Transverse colon (tissue), 4 donors: ENCODE measurements around the gene LRP5. TPM values are rescaled to one million over a fixed set of nuclear protein-coding genes. Genes with fewer than 3 reads are reported as not detected.

ENCODE experiments used
- DNase-seq: peaks from one replicate; pipeline ENCODE4 v3.0.0-alpha.2; 2019
- H3K27ac ChIP-seq, 4 donors: fragments of 200-600 bp; sonication (generic); 2 replicates each; pipeline ENCODE4 v1.5.1; 2016 to 2018; ENCODE audit warnings: inconsistent platforms in 4 of 4
- H3K27me3 ChIP-seq: fragments of 200-600 bp; sonication (generic); 2 replicates; pipeline ENCODE4 v1.5.1; 2017; ENCODE audit warnings: inconsistent platforms
- H3K36me3 ChIP-seq, 4 donors: fragments of 200-600 bp; sonication (generic); 2 replicates each; pipeline ENCODE4 v1.5.1; 2017 to 2019; ENCODE audit warnings: inconsistent platforms in 4 of 4
- H3K4me1 ChIP-seq, 4 donors: fragments of 200-600 bp; sonication (generic); 2 replicates each; pipeline ENCODE4 v1.5.1; 2017 to 2020; ENCODE audit warnings: inconsistent platforms in 4 of 4
- H3K4me3 ChIP-seq, 4 donors: fragments of 200-600 bp; sonication (generic); 1 replicate in 1 of 4; 2 replicates in 3 of 4; pipeline versions ENCODE4 v1.5.1 to v1.6.1; 2017 to 2019; ENCODE audit warnings: inconsistent platforms in 4 of 4
- H3K9me3 ChIP-seq, 2 donors: fragments of 200-600 bp; sonication (generic); 2 replicates each; pipeline ENCODE4 v1.5.1; 2017 to 2019; ENCODE audit warnings: inconsistent platforms in 2 of 2
- CTCF ChIP-seq, 5 experiments: fragments of 200-600 bp in 3 of 5; fragments of 450-650 bp in 2 of 5; sonication (generic) in 3 of 5; IDR thresholded peaks; 1 replicate in 2 of 5; 2 replicates in 3 of 5; pipeline ENCODE4 v1.5.1; 2016 to 2017; ENCODE audit warnings: antibody characterized with exemption in 5 of 5, inconsistent platforms in 3 of 5, mild to moderate bottlenecking in 2 of 5, moderate library complexity in 1 of 5
- EP300 ChIP-seq: sonication (generic); formaldehyde crosslinking; IDR thresholded peaks from one replicate; pipeline ENCODE4 v1.6.1; 2017; ENCODE audit warnings: antibody characterized with exemption, low read depth
- POLR2A ChIP-seq: fragments of 450-650 bp; IDR thresholded peaks from one replicate; pipeline ENCODE4 v1.6.1; 2016; ENCODE audit warnings: antibody characterized with exemption, mild to moderate bottlenecking, moderate library complexity
- POLR2AphosphoS5 ChIP-seq, 3 donors: sonication (generic); formaldehyde crosslinking; IDR thresholded peaks; one replicate each; pipeline ENCODE4 v1.6.1; 2016; ENCODE audit warnings: antibody characterized with exemption in 3 of 3
- WGBS, 2 donors: methylation state at CpG; one replicate each; pipeline ENCODE4 v1.1.5; 2018; ENCODE audit warnings: low coverage in 1 of 2; 5-methylcytosine and 5-hydroxymethylcytosine counted together
- in situ Hi-C, 4 donors: fragments of 200-750 bp; cut with MboI; loops; one replicate each; pipeline versions ENCODE4 v1.15.0 to v1.15.1; 2017; ENCODE audit warnings: low sequenced_read_pairs in 3 of 4, low pct_ligation_motif_present in 1 of 4, low pct_unique_long_range_greater_than_20kb in 1 of 4
- intact Hi-C: fragments of 100-400 bp; cut with DNase I; formaldehyde crosslinking; loops from one replicate; pipeline ENCODE4 v1.15.1; 2023; ENCODE audit warnings: low total_unique reads
- total RNA-seq, 4 donors: library from RNA; depleted of rRNA; stranded (reverse); fragments of >200 nt; gene quantifications; one replicate each; pipeline ENCODE4 v1.1.0, GENCODE V29; 2016

LRP5 gene
- total RNA-seq, 4 donors from 2014 or later: 72.6 to 138 (median 82.3) TPM

GRCh38 chr11:68351450-68352275 is 39.3 kb downstream of the LRP5 start:
- no peaks in the 10 kb centered on the region for H3K27me3 ChIP-seq
- no peak overlapping the region for H3K4me3 ChIP-seq
- peak overlapping the region; percentile 72 to 89 (median 86) for H3K27ac ChIP-seq
- peak in 1 of 5 experiments; percentile 11 for TF ChIP-seq CTCF (IDR thresholded peaks at IDR 0.05)
- TF ChIP-seq POLR2AphosphoS5 (IDR thresholded peaks at IDR 0.05): no peak
- WGBS, 2 donors: 64 to 88% methylated on average over 13 to 32 of the region's 32 CpGs
- no peaks in the 10 kb centered on the region for H3K36me3 ChIP-seq
- no peaks in the 10 kb centered on the region for H3K9me3 ChIP-seq
- intact Hi-C loops (no loop called here), in situ Hi-C loops (no loop called here)
- peaks cover 19 to 31% (median 25%) of the 10 kb centered on the region in 4 donors for H3K4me1 ChIP-seq
- no peak for DNase-seq

- in situ Hi-C loops: no loop called here
- Histone ChIP-seq H3K27ac (peak overlapping the region; percentile 72 to 89 (median 86)), H3K27me3 (no peaks in the 10 kb centered on the region), H3K36me3 (no peaks in the 10 kb centered on the region), H3K4me3 (no peak overlapping the region), H3K4me1 (peaks cover 19 to 27% (median 21%) of the 10 kb centered on the region in 4 donors), H3K9me3 (no peaks in the 10 kb centered on the region)
- DNase-seq: no peak
- TF ChIP-seq CTCF (IDR thresholded peaks at IDR 0.05): no peak
- no peak for TF ChIP-seq POLR2A
- no peak for TF ChIP-seq EP300
- no peak for TF ChIP-seq POLR2AphosphoS5 (IDR thresholded peaks at IDR 0.05)
- 79 to 86% methylated on average over 4 of the region's 4 CpGs for WGBS, 2 donors
- intact Hi-C loops: no loop called here
Measured at GRCh38 chr11:68352591-68352990, 40.2 kb downstream of the LRP5 start.

- H3K36me3 ChIP-seq: peaks cover 0 to 3% (median 0%) of the 10 kb centered on the region in 4 donors
- H3K4me1 ChIP-seq: peaks cover 19 to 27% (median 21%) of the 10 kb centered on the region in 4 donors
- DNase-seq: no peak
- H3K9me3 ChIP-seq: no peaks in the 10 kb centered on the region
- intact Hi-C loops (no loop called here), in situ Hi-C loops (no loop called here)
- no peak overlapping the region for H3K4me3 ChIP-seq
- peak overlapping the region; percentile 72 to 89 (median 86) for H3K27ac ChIP-seq
- no peak for TF ChIP-seq CTCF (IDR thresholded peaks at IDR 0.05)
- no peak for TF ChIP-seq EP300
- no peak for TF ChIP-seq POLR2AphosphoS5 (IDR thresholded peaks at IDR 0.05)
- no peak for TF ChIP-seq POLR2A
- 69 to 82% methylated on average over 5 to 6 of the region's 7 CpGs for WGBS, 2 donors
- no peaks in the 10 kb centered on the region for H3K27me3 ChIP-seq
Measured at GRCh38 chr11:68353118-68353517, 40.7 kb downstream of the LRP5 start.

- in situ Hi-C loops (no loop called here), intact Hi-C loops (no loop called here)
- H3K36me3 ChIP-seq: peaks cover 0 to 6% (median 0%) of the 10 kb centered on the region in 4 donors
- DNase-seq: no peak
- no peaks in the 10 kb centered on the region for H3K27me3 ChIP-seq
- H3K4me1 ChIP-seq: peaks cover 19 to 27% (median 21%) of the 10 kb centered on the region in 4 donors
- H3K4me3 ChIP-seq: no peak overlapping the region
- H3K9me3 ChIP-seq: no peaks in the 10 kb centered on the region
- TF ChIP-seq POLR2AphosphoS5 (IDR thresholded peaks at IDR 0.05) (no peak), CTCF (IDR thresholded peaks at IDR 0.05) (no peak), POLR2A (no peak), EP300 (no peak)
- H3K27ac ChIP-seq: peak overlapping the region; percentile 72 to 89 (median 86)
- 76% methylated on average over 11 of the region's 11 CpGs; no CpG with 5 or more reads in 1 of the 2 donors for WGBS, 2 donors
Measured at GRCh38 chr11:68353669-68354068, 41.3 kb downstream of the LRP5 start.
